ENCODE results near the gene MED15.

DNA sequence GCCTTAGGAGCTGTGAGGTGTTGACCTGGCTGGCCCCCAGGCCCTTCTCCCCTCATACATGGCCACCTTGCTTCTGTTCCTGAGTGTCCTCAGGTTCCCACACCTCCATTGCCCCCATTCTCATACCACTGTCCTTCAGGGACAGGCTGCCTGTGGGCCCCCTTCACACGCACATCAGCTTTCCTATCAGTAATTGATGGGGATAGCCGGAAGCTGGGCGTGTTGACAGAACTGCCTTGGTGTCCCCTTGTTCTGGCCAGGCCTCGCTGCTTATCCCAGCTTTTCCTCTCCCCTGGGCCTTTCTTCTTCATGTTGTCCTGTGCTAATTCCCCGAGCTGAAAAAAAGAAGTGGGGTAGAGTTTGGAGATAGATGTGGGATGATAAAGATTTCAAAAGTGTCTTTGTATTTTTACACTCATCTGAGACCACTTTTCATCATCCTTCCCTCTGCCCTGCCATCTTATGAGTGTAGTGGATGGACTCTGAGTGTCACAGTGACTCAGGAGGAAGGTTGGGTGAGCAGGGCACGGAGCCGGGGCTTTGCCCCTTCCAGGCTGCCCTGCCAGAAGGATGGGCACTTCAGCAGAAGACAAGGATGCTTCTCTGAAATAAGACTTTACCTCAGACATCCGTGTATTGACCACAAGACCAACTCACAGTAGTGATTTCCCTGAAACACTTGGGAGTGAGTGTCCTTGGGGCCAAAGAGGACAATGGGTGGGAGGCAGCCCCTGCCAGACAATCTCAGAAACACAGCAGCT is 42.8 kb downstream of the MED15 start:
- TF ChIP-seq, protein P1, sequence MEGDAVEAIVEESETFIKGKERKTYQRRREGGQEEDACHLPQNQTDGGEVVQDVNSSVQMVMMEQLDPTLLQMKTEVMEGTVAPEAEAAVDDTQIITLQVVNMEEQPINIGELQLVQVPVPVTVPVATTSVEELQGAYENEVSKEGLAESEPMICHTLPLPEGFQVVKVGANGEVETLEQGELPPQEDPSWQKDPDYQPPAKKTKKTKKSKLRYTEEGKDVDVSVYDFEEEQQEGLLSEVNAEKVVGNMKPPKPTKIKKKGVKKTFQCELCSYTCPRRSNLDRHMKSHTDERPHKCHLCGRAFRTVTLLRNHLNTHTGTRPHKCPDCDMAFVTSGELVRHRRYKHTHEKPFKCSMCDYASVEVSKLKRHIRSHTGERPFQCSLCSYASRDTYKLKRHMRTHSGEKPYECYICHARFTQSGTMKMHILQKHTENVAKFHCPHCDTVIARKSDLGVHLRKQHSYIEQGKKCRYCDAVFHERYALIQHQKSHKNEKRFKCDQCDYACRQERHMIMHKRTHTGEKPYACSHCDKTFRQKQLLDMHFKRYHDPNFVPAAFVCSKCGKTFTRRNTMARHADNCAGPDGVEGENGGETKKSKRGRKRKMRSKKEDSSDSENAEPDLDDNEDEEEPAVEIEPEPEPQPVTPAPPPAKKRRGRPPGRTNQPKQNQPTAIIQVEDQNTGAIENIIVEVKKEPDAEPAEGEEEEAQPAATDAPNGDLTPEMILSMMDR (IDR thresholded peaks at IDR 0.05) = no peak
- no peak for TF ChIP-seq POLR2A (IDR thresholded peaks at IDR 0.05)

Data from uterus (tissue), 2 donors.